ENCODE results near the gene INHA. TPM values are rescaled to one million over a fixed set of nuclear protein-coding genes. Genes with fewer than 3 reads are reported as not detected.

INHA gene
- total RNA-seq, 4 donors from 2014 or later: 0.58 to 1.4 (median 0.84) TPM; not detected in 1

- WGBS, 2 donors: 88 to 90% methylated on average over 32 of the region's 32 CpGs
- no peak for TF ChIP-seq CTCF (IDR thresholded peaks at IDR 0.05)
- no peak overlapping the region for H3K4me3 ChIP-seq (ENCODE audit: low read depth, poor library complexity, severe bottlenecking)
- DNase-seq (ENCODE audit: low spot score in 2 of 2): no peak
- intact Hi-C loops (cut with DNase I; ENCODE audit: low total_unique reads): no loop called here
These were observed 32.9 kb upstream of the INHA start for GRCh38 chr2:219538956-219539788.

GRCh38 chr2:219539926-219540678 is 32.0 kb upstream of the INHA start:
- intact Hi-C loops (cut with DNase I; ENCODE audit: low total_unique reads): loop anchor here (5.0 kb wide), 1 partner anchor 147 kb away; no protein-coding TSS in a partner anchor
- DNase-seq (ENCODE audit: low spot score in 2 of 2): no peak

GRCh38 chr2:219540784-219541504 is 31.2 kb upstream of the INHA start:
- no peak overlapping the region for H3K4me3 ChIP-seq (ENCODE audit: low read depth, poor library complexity, severe bottlenecking)
- intact Hi-C loops (cut with DNase I; ENCODE audit: low total_unique reads): loop anchor here (5.0 kb wide), 1 partner anchor 146 kb away; no protein-coding TSS in a partner anchor
- no peak for DNase-seq (ENCODE audit: low spot score in 2 of 2)
- 91 to 94% methylated on average over 11 to 12 of the region's 12 CpGs for WGBS, 2 donors
- TF ChIP-seq POLR2A (IDR thresholded peaks at IDR 0.05): no peak
- no peak for TF ChIP-seq CTCF (IDR thresholded peaks at IDR 0.05)

More at GRCh38 chr2:219539926-219540678, 32.0 kb upstream of the INHA start:
- TF ChIP-seq POLR2A (IDR thresholded peaks at IDR 0.05) (no peak), CTCF (IDR thresholded peaks at IDR 0.05) (no peak)
- H3K4me3 ChIP-seq (ENCODE audit: low read depth, poor library complexity, severe bottlenecking): no peak overlapping the region
- WGBS, 2 donors: 90 to 94% methylated on average over 34 to 42 of the region's 46 CpGs

- H3K4me3 ChIP-seq (ENCODE audit: low read depth, poor library complexity, severe bottlenecking): no peak overlapping the region
- 6 to 27% methylated on average over 29 to 39 of the region's 48 CpGs for WGBS, 2 donors
- intact Hi-C loops (cut with DNase I; ENCODE audit: low total_unique reads): loop anchor here (5.0 kb wide), 1 partner anchor 146 kb away; no protein-coding TSS in a partner anchor
- TF ChIP-seq CTCF (IDR thresholded peaks at IDR 0.05): peak in 1 of 3 donors; percentile 80
- no peak for TF ChIP-seq POLR2A (IDR thresholded peaks at IDR 0.05)
- peak; percentile 54 to 93 for DNase-seq (ENCODE audit: low spot score in 2 of 2)
These were observed 30.4 kb upstream of the INHA start for GRCh38 chr2:219541611-219542180.

- intact Hi-C loops (cut with DNase I; ENCODE audit: low total_unique reads): loop anchor here (5.0 kb wide), 1 partner anchor 144 kb away; no protein-coding TSS in a partner anchor
- no peak for DNase-seq (ENCODE audit: low spot score in 2 of 2)
- WGBS, 2 donors: 0% methylated on average over 28 to 31 of the region's 66 CpGs
- H3K4me3 ChIP-seq (ENCODE audit: low read depth, poor library complexity, severe bottlenecking): peak overlapping the region; percentile 41
- no peak for TF ChIP-seq POLR2A (IDR thresholded peaks at IDR 0.05)
These were observed 29.0 kb upstream of the INHA start for GRCh38 chr2:219542931-219543595.

All from lower leg skin (tissue), 4 donors.